Natural killer cell (primary cell): ENCODE measurements around the gene ZNF71. TPM values are rescaled to one million over a fixed set of nuclear protein-coding genes. Genes with fewer than 3 reads are reported as not detected.

Experiments used
- ATAC-seq, 3 donors: fragments of 150-1000 bp in 2 of 3; fragments of 200-7000 bp in 1 of 3; cut with Tn5 transposase; 1 replicate in 1 of 3; 2 replicates in 2 of 3; pipeline ENCODE4 v1.10.0; 2021; ENCODE audit warnings: mild to moderate bottlenecking in 2 of 3, moderate library complexity in 2 of 3
- DNase-seq, 2 donors: peaks; one replicate each; pipeline versions ENCODE4 v3.0.0 to v3.0.0-alpha.2; 2013 to 2021; ENCODE audit warnings: mixed read lengths in 1 of 2
- H3K27ac ChIP-seq: one replicate; pipeline ENCODE4 v1.5.1; 2013; ENCODE audit warnings: mild to moderate bottlenecking, low read length
- H3K27me3 ChIP-seq: one replicate; pipeline ENCODE4 v1.6.1; 2013; ENCODE audit warnings: low read length; ENCODE audit not compliant: control insufficient read depth, insufficient read depth
- H3K36me3 ChIP-seq: one replicate; pipeline ENCODE4 v1.6.1; 2013; ENCODE audit warnings: low read length; ENCODE audit not compliant: control insufficient read depth, insufficient read depth
- H3K4me1 ChIP-seq: one replicate; pipeline ENCODE4 v1.6.1; 2013; ENCODE audit warnings: low read length; ENCODE audit not compliant: control insufficient read depth, insufficient read depth
- H3K4me3 ChIP-seq: one replicate; pipeline ENCODE4 v1.5.1; 2013; ENCODE audit warnings: low read length
- H3K9me3 ChIP-seq: one replicate; pipeline ENCODE4 v1.6.1; 2013; ENCODE audit warnings: low read length; ENCODE audit not compliant: control insufficient read depth, insufficient read depth
- H3K27ac Mint-ChIP-seq, 2 donors: one replicate each; pipeline ENCODE4 v1.8.0; 2022; ENCODE audit warnings: mild to moderate bottlenecking in 2 of 2, mixed read lengths in 2 of 2, moderate library complexity in 1 of 2
- H3K27me3 Mint-ChIP-seq, 2 donors: one replicate each; pipeline ENCODE4 v1.8.0; 2022; ENCODE audit warnings: low read depth in 2 of 2, mixed read lengths in 2 of 2
- H3K36me3 Mint-ChIP-seq: one replicate; pipeline ENCODE4 v1.8.0; 2022; ENCODE audit warnings: mixed read lengths
- H3K4me1 Mint-ChIP-seq, 2 donors: one replicate each; pipeline ENCODE4 v1.8.0; 2022; ENCODE audit warnings: mixed read lengths in 2 of 2
- H3K4me3 Mint-ChIP-seq: one replicate; pipeline ENCODE4 v1.8.0; 2022; ENCODE audit warnings: mild to moderate bottlenecking, moderate library complexity, mixed read lengths
- H3K9me3 Mint-ChIP-seq, 2 donors: one replicate each; pipeline ENCODE4 v1.8.0; 2022; ENCODE audit warnings: mixed read lengths in 2 of 2
- WGBS: methylation state at CpG from one replicate; pipeline ENCODE4 v1.1.7; 2013; ENCODE audit warnings: missing lambda C conversion rate; ENCODE audit not compliant: insufficient coverage; 5-methylcytosine and 5-hydroxymethylcytosine counted together
- intact Hi-C: fragments of 100-400 bp; cut with micrococcal nuclease; formaldehyde crosslinking; loops from one replicate; pipeline ENCODE4 v1.14.2; 2022
- total RNA-seq, 4 donors: library from RNA; stranded (reverse); fragments of 120-200 nt in 1 of 4; gene quantifications; one replicate each; pipeline versions ENCODE4 v1.2.3 to v1.2.4, GENCODE V29; 2013 to 2022
- TF ChIP-seq, protein P1 (sequence below): fragments of 200-600 bp; IDR thresholded peaks from one replicate; pipeline ENCODE4 v1.8.0; 2022; ENCODE audit warnings: antibody characterized with exemption

The ZNF71 gene
- total RNA-seq, 3 donors from 2014 or later (not counting 1 experiment from before 2014, with no cell fraction given): 5.0 to 7.4 (median 7.2) TPM

DNA sequence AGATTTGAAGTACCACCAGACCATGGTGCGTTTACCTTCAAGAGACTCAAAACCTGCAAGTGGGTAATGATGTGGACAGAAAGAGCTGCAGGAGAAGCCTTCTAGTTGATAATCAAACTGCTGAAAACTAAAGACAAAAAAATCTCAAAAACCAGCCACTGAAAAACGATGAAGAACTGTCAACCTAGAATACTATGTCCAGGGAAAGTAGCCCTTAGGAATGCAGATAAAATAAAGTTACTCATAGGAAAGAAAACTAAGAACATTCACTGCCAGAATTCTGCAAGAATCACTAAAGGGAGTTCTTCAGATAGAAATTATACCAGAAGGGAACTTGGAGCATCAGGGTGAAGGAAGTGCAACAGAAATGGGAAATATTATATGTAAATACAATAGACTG, 22.5 kb upstream of the ZNF71 start:
- Histone ChIP-seq H3K4me1 (peaks cover 8% of the 10 kb centered on the region), H3K9me3 (peaks cover 53% of the 10 kb centered on the region), H3K27me3 (no peaks in the 10 kb centered on the region), H3K4me3 (no peak overlapping the region), H3K27ac (no peak overlapping the region), H3K36me3 (peaks cover 28% of the 10 kb centered on the region)
- TF ChIP-seq, protein P1, sequence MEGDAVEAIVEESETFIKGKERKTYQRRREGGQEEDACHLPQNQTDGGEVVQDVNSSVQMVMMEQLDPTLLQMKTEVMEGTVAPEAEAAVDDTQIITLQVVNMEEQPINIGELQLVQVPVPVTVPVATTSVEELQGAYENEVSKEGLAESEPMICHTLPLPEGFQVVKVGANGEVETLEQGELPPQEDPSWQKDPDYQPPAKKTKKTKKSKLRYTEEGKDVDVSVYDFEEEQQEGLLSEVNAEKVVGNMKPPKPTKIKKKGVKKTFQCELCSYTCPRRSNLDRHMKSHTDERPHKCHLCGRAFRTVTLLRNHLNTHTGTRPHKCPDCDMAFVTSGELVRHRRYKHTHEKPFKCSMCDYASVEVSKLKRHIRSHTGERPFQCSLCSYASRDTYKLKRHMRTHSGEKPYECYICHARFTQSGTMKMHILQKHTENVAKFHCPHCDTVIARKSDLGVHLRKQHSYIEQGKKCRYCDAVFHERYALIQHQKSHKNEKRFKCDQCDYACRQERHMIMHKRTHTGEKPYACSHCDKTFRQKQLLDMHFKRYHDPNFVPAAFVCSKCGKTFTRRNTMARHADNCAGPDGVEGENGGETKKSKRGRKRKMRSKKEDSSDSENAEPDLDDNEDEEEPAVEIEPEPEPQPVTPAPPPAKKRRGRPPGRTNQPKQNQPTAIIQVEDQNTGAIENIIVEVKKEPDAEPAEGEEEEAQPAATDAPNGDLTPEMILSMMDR: no peak
- Mint-ChIP-seq H3K4me3 (no peak overlapping the region), H3K36me3 (peaks cover 75% of the 10 kb centered on the region), H3K9me3 (peaks cover 5 to 32% of the 10 kb centered on the region in 2 donors), H3K27me3 (no peaks in the 10 kb centered on the region), H3K27ac (no peak overlapping the region), H3K4me1 (peaks cover 6% of the 10 kb centered on the region in 2 donors)
- 90% methylated on average over 2 of the region's 2 CpGs for WGBS
- DNase-seq (no peak), ATAC-seq (no peak)
- intact Hi-C loops: no loop called here

DNA sequence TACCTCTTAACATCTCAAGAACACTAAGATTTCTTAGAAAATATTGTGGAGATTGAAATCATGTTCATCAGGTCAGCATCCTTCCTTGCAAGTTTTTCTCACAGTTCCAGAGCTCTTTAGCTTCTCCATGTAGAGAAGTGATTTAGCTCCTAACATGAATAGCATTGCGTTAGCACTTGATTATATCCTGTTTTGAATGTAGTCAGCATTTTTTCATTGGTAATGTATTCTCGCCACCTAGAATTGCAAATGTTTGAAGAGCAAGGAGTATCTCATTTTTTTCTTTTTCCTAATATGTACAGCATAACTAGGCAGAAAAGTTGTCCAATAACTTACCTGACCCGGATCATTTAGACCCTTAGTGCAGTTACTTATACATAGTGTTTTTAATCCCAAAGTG, 21.2 kb upstream of the ZNF71 start:
- H3K4me3 ChIP-seq: no peak overlapping the region
- no peaks in the 10 kb centered on the region for H3K27me3 ChIP-seq
- 95% methylated on average over 3 of the region's 3 CpGs for WGBS
- peaks cover 82% of the 10 kb centered on the region for H3K36me3 Mint-ChIP-seq
- H3K9me3 Mint-ChIP-seq: peaks cover 9 to 35% of the 10 kb centered on the region in 2 donors
- peaks cover 28% of the 10 kb centered on the region for H3K36me3 ChIP-seq
- intact Hi-C loops: no loop called here
- no peaks in the 10 kb centered on the region for H3K27me3 Mint-ChIP-seq
- H3K4me3 Mint-ChIP-seq: no peak overlapping the region
- DNase-seq (no peak), ATAC-seq (no peak)
- H3K27ac ChIP-seq: no peak overlapping the region
- TF ChIP-seq, protein P1: no peak
- H3K4me1 ChIP-seq: no peaks in the 10 kb centered on the region
- H3K9me3 ChIP-seq: peaks cover 56% of the 10 kb centered on the region
- no peaks in the 10 kb centered on the region for H3K4me1 Mint-ChIP-seq
- H3K27ac Mint-ChIP-seq: no peak overlapping the region

DNA sequence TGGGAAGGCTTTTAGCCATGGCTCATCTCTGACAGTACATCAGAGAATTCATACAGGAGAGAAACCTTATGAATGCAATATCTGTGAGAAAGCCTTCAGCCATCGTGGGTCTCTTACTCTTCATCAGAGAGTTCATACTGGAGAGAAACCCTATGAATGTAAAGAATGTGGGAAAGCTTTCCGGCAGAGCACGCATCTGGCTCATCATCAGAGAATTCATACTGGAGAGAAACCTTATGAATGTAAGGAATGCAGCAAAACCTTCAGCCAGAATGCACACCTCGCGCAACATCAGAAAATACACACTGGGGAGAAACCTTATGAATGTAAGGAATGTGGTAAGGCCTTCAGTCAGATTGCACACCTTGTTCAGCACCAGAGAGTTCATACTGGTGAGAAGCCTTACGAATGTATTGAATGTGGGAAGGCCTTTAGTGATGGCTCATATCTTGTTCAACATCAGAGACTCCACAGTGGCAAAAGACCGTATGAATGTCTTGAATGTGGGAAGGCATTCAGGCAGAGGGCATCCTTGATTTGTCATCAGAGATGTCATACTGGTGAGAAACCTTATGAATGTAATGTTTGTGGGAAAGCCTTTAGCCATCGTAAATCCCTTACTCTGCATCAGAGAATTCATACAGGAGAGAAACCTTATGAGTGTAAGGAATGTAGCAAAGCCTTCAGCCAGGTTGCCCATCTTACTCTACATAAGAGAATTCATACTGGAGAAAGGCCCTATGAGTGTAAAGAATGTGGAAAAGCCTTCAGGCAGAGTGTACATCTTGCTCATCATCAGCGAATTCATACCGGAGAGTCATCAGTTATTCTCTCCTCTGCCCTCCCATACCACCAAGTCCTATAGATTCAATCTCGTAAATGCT, 17.1 kb upstream of the ZNF71 start:
- peaks cover 12 to 29% of the 10 kb centered on the region in 2 donors for H3K9me3 Mint-ChIP-seq
- no peak overlapping the region for H3K27ac Mint-ChIP-seq
- TF ChIP-seq, protein P1: no peak
- ATAC-seq (no peak), DNase-seq (no peak)
- peaks cover 75% of the 10 kb centered on the region for H3K36me3 Mint-ChIP-seq
- H3K27me3 Mint-ChIP-seq: no peaks in the 10 kb centered on the region
- no peaks in the 10 kb centered on the region for H3K4me1 Mint-ChIP-seq
- Histone ChIP-seq H3K9me3 (peaks cover 60% of the 10 kb centered on the region), H3K4me3 (no peak overlapping the region), H3K4me1 (no peaks in the 10 kb centered on the region), H3K36me3 (peaks cover 19% of the 10 kb centered on the region), H3K27me3 (no peaks in the 10 kb centered on the region), H3K27ac (no peak overlapping the region)
- 99% methylated on average over 10 of the region's 11 CpGs for WGBS
- no peak overlapping the region for H3K4me3 Mint-ChIP-seq
- intact Hi-C loops: no loop called here
